GM12878 (cell line): ENCODE data around the gene AMH. TPM values are rescaled to one million over a fixed set of nuclear protein-coding genes. Genes with fewer than 3 reads are reported as not detected.
A peak's percentile ranks its signal among the peaks of the same experiment; 100 is the strongest.

Experiments used
- ATAC-seq: fragments of 200-7000 bp; cut with Tn5 transposase; 3 replicates; pipeline ENCODE4 v1.9.1; 2020; ENCODE audit warnings: mild to moderate bottlenecking, moderate library complexity
- BruUV-seq: library from RNA; stranded (reverse); fragments of 400-500 nt; replicated peaks from 2 replicates; lab custom pipeline; 2021; lab: Mats Ljungman, UMichigan
- CTCF ChIA-PET: fragments of 300-600 bp; sonication (Branson Sonifier 250); formaldehyde crosslinking; extraction: SDS; loops from one replicate; lab custom pipeline; 2021; ENCODE audit warnings: inconsistent platforms; lab: Yijun Ruan, JAX
- POLR2A ChIA-PET: fragments of 350-600 bp; formaldehyde crosslinking; extraction: SDS; loops from one replicate; lab custom pipeline; 2021; ENCODE audit warnings: inconsistent platforms; lab: Charles Lee
- RAD21 ChIA-PET: fragments of 300-600 bp; sonication (Branson Sonifier 250); formaldehyde crosslinking; loops from one replicate; lab custom pipeline; 2023; ENCODE audit warnings: antibody characterized with exemption; ENCODE audit not compliant: unreplicated experiment; lab: Charles Lee
- SMC1A ChIA-PET: fragments of 300-600 bp; sonication (Branson Sonifier 250); formaldehyde crosslinking; loops from one replicate; lab custom pipeline; 2023; ENCODE audit not compliant: unreplicated experiment, uncharacterized antibody; lab: Charles Lee
- DNase-seq: peaks from one replicate; pipeline ENCODE4 v3.0.0-alpha.2; 2011; ENCODE audit warnings: low read depth, low spot score
- FAIRE-seq: peaks from 3 replicates; lab custom pipeline; 2011; peaks lifted over from hg19 to GRCh38; lab: Jason Lieb, UNC
- H2AFZ ChIP-seq: 2 replicates; pipeline ENCODE4 v1.6.0; 2011; ENCODE audit warnings: low read depth, low read length, control low read depth; ENCODE audit not compliant: control insufficient read depth
- H3K27ac ChIP-seq: 2 replicates; pipeline ENCODE4 v1.5.1; 2011; ENCODE audit warnings: control low read depth; ENCODE audit not compliant: control insufficient read depth, insufficient read depth
- H3K27me3 ChIP-seq, 2 experiments: replicated peaks in 1 of 2; 2 replicates each; pipeline versions ENCODE4 v1.6.0 to v1.6.1; 2011; ENCODE audit warnings: low read length in 1 of 2; ENCODE audit not compliant: control insufficient read depth in 2 of 2, insufficient read depth in 2 of 2
- H3K36me3 ChIP-seq, 2 experiments: 2 replicates each; pipeline ENCODE4 v1.5.1; 2011; ENCODE audit warnings: low read length in 1 of 2; ENCODE audit not compliant: control insufficient read depth in 2 of 2, insufficient read depth in 2 of 2
- H3K4me1 ChIP-seq: 2 replicates; pipeline ENCODE4 v1.6.1; 2011; ENCODE audit warnings: mild to moderate bottlenecking, low read length, moderate library complexity, mixed read lengths; ENCODE audit not compliant: control insufficient read depth, insufficient read depth
- H3K4me2 ChIP-seq: 2 replicates; pipeline ENCODE4 v1.6.0; 2011; ENCODE audit warnings: control low read depth; ENCODE audit not compliant: control insufficient read depth, insufficient read depth
- H3K4me3 ChIP-seq: fragments of 200-600 bp; sonication (generic); 2 replicates; pipeline ENCODE4 v1.5.1; 2016
- H3K79me2 ChIP-seq: 2 replicates; pipeline ENCODE4 v1.6.0; 2011; ENCODE audit warnings: low read length; ENCODE audit not compliant: control insufficient read depth, insufficient read depth
- H3K9ac ChIP-seq: 2 replicates; pipeline ENCODE4 v1.8.0; 2011; ENCODE audit warnings: low read length, control low read depth, mixed read lengths; ENCODE audit not compliant: control insufficient read depth, insufficient read depth
- H3K9me3 ChIP-seq: replicated peaks from 3 replicates; pipeline ENCODE4 v1.5.1; 2011; ENCODE audit warnings: mild to moderate bottlenecking, low read length; ENCODE audit not compliant: control insufficient read depth, insufficient read depth
- H4K20me1 ChIP-seq: 2 replicates; pipeline ENCODE4 v1.6.0; 2011; ENCODE audit not compliant: control insufficient read depth, insufficient read depth
- CEBPB ChIP-seq, 2 experiments: fragments of 150-350 bp in 1 of 2; IDR thresholded peaks; 2 replicates each; pipeline ENCODE4 v1.6.1; 2012 to 2014; ENCODE audit warnings: low read depth in 2 of 2, low read length in 2 of 2, borderline replicate concordance in 1 of 2, inconsistent platforms in 1 of 2
- EED ChIP-seq: sonication (generic); IDR thresholded peaks from 2 replicates; pipeline ENCODE4 v1.6.1; 2016; ENCODE audit warnings: antibody characterized with exemption, low read depth
- ELK1 ChIP-seq: IDR thresholded peaks from 2 replicates; pipeline ENCODE4 v1.6.1; 2012; ENCODE audit warnings: low read depth, low read length, improper control_type of control experiment
- IKZF2 ChIP-seq, 2 experiments: fragments of 450-650 bp; IDR thresholded peaks; 2 replicates each; pipeline ENCODE4 v1.6.1; 2017; ENCODE audit warnings: mild to moderate bottlenecking in 2 of 2, moderate library complexity in 2 of 2
- KAT2A ChIP-seq: conservative IDR thresholded peaks from 2 replicates; pipeline ENCODE4 v1.6.1; 2011; ENCODE audit warnings: low read depth, low read length; ENCODE audit not compliant: control insufficient read depth
- MTA3 ChIP-seq: IDR thresholded peaks from 2 replicates; pipeline ENCODE4 v1.6.1; 2012; ENCODE audit warnings: low read length, inconsistent platforms, borderline replicate concordance
- NBN ChIP-seq: fragments of 450-650 bp; IDR thresholded peaks from 2 replicates; pipeline ENCODE4 v1.6.1; 2016
- POLR2A ChIP-seq: IDR thresholded peaks from 2 replicates; pipeline ENCODE4 v1.6.1; 2011; ENCODE audit warnings: low read depth, mild to moderate bottlenecking, low read length
- POLR2AphosphoS5 ChIP-seq: IDR thresholded peaks from 2 replicates; pipeline ENCODE4 v1.6.1; 2011; ENCODE audit warnings: mild to moderate bottlenecking, low read length, inconsistent platforms
- POU2F2 ChIP-seq: IDR thresholded peaks from 3 replicates; pipeline ENCODE4 v1.6.1; 2011; ENCODE audit warnings: low read depth, mild to moderate bottlenecking, low read length, borderline replicate concordance
- RAD21 ChIP-seq: IDR thresholded peaks from 2 replicates; pipeline ENCODE4 v1.6.1; 2011; ENCODE audit warnings: mild to moderate bottlenecking, low read depth, low read length, moderate library complexity; ENCODE audit not compliant: insufficient read depth
- SMC3 ChIP-seq: IDR thresholded peaks from 2 replicates; pipeline ENCODE4 v1.6.1; 2011; ENCODE audit warnings: low read length, improper control_type of control experiment, borderline replicate concordance
- ZSCAN29 ChIP-seq: fragments of 450-650 bp; IDR thresholded peaks from 2 replicates; pipeline ENCODE4 v1.6.1; 2017; ENCODE audit warnings: mild to moderate bottlenecking, moderate library complexity
- WGBS: methylation state at CpG from one replicate; pipeline ENCODE4 v1.1.6; 2016; ENCODE audit warnings: low lambda C conversion rate; ENCODE audit not compliant: insufficient replicate concordance, insufficient coverage; ENCODE audit errors: missing lambda C conversion rate; 5-methylcytosine and 5-hydroxymethylcytosine counted together
- in situ Hi-C: fragments of 300-500 bp; cut with MboI; formaldehyde crosslinking; loops from 9 replicates; pipeline ENCODE4 v1.14.3; 2018; ENCODE audit warnings: mixed read lengths
- intact Hi-C: fragments of 100-400 bp; cut with micrococcal nuclease; formaldehyde crosslinking; loops from one replicate; pipeline ENCODE4 v1.14.2; 2022; ENCODE audit not compliant: unreplicated experiment
- polyA plus RNA-seq, 11 experiments: library from polyadenylated mRNA; depleted of rRNA in 4 of 11; unstranded in 6 of 11; stranded (reverse) in 5 of 11; fragments of >200 nt; fragmentation: Nextera tagmentation in 4 of 11; fragmentation: Illumina TruSeq in 1 of 11; extraction: Ambion mirVana in 4 of 11; extraction: Trizol in 1 of 11; gene quantifications; 1 replicate in 1 of 11; 2 replicates in 10 of 11; pipeline versions ENCODE4 v1.2.1 to v1.2.3, GENCODE V29; 2011 to 2016; ENCODE audit warnings: inconsistent platforms in 2 of 11, missing spikeins in 2 of 11, low read depth in 1 of 11
- total RNA-seq, 4 experiments: library from RNA; depleted of rRNA in 3 of 4; stranded (reverse); fragments of >200 nt in 3 of 4; fragmentation: Illumina TruSeq in 1 of 4; extraction: Trizol in 1 of 4; gene quantifications; 2 replicates each; pipeline versions ENCODE4 v1.2.1 to v1.2.3, GENCODE V29; 2013 to 2021
- TF ChIP-seq, protein P1 (sequence below): IDR thresholded peaks from 2 replicates; pipeline ENCODE4 v1.6.1; 2011; ENCODE audit warnings: borderline replicate concordance, low read depth, mild to moderate bottlenecking, moderate library complexity, low read length; ENCODE audit not compliant: insufficient read depth, poor library complexity, severe bottlenecking
- TF ChIP-seq, protein P2 (sequence below): fragments of 450-650 bp; IDR thresholded peaks from 2 replicates; pipeline ENCODE4 v1.6.1; 2017; ENCODE audit warnings: mild to moderate bottlenecking
- TF ChIP-seq, protein P3 (sequence below), 3 experiments: IDR thresholded peaks in 2 of 3; conservative IDR thresholded peaks in 1 of 3; 2 replicates each; pipeline ENCODE4 v1.5.1; 2011; ENCODE audit warnings: low read depth in 3 of 3, low read length in 3 of 3, mild to moderate bottlenecking in 3 of 3, control low read depth in 2 of 3, moderate library complexity in 2 of 3, inconsistent platforms in 1 of 3, mixed read lengths in 1 of 3; ENCODE audit not compliant: control insufficient read depth in 2 of 3, insufficient read depth in 1 of 3; ENCODE audit errors: extremely low read depth in 1 of 3

Gene AMH
- total and polyA plus RNA-seq, 10 of the 15 experiments (the other 5 are each of a cell fraction or from before 2014, with no cell fraction given), result 0.17 to 3.5 (median 0.81) TPM; not detected in 4

GRCh38 chr19:2274931-2275535 is 25.9 kb downstream of the AMH start:
- RAD21 ChIA-PET, result interaction anchor here (1.1 to 4.5 kb wide), 5 partner anchors 14 to 117 kb away, joined by 3 to 44 read pairs (median 4); no protein-coding TSS in a partner anchor
- H3K4me1 ChIP-seq, result peaks cover 7% of the 10 kb centered on the region
- intact Hi-C loops (loop anchor here (1.0 to 10.0 kb wide), 4 partner anchors 41 to 510 kb away; partner anchors contain the start of genes SGTA and THOP1), in situ Hi-C loops (loop anchor here (5.0 to 10.0 kb wide), 3 partner anchors 38 to 340 kb away; partner anchors contain the start of genes PLEKHJ1 and SF3A2)
- FAIRE-seq (peak; percentile 56), DNase-seq (no peak), ATAC-seq (no peak)
- H3K9ac ChIP-seq, result no peak overlapping the region
- SMC1A ChIA-PET, result interaction anchor here (0.9 to 5.1 kb wide), 6 partner anchors 13 to 117 kb away, joined by 3 to 30 read pairs (median 4); no protein-coding TSS in a partner anchor
- H3K79me2 ChIP-seq, result peaks cover 46% of the 10 kb centered on the region
- no peaks in the 10 kb centered on the region for H3K27me3 ChIP-seq
- no peak overlapping the region for H3K4me2 ChIP-seq
- H3K27ac ChIP-seq, result no peak overlapping the region
- POLR2A ChIA-PET, result interaction anchor here (0.6 to 1.6 kb wide), 3 partner anchors 37 to 273 kb away, joined by 3 to 4 read pairs (median 3); no protein-coding TSS in a partner anchor
- no peaks in the 10 kb centered on the region for H3K9me3 ChIP-seq
- H4K20me1 ChIP-seq, result peaks cover 13% of the 10 kb centered on the region
- H3K36me3 ChIP-seq, result peaks cover 4 to 19% of the 10 kb centered on the region in 2 experiments
- H3K4me3 ChIP-seq, result no peak overlapping the region
- WGBS, result 67% methylated on average over 8 of the region's 16 CpGs
- no peak overlapping the region for H2AFZ ChIP-seq
- no TSS peak for BruUV-seq
- TF ChIP-seq KAT2A (no peak), CEBPB (IDR thresholded peaks at IDR 0.05; ENCODE audit: borderline replicate concordance in 1 of 2, low read depth in 2 of 2, low read length in 2 of 2) (no peak), POU2F2 (peak; percentile 28; the same call in 1 of the 3 replicates), POLR2A (peak; percentile 36), IKZF2 (IDR thresholded peaks at IDR 0.05) (peak in 1 of 2 experiments; percentile 37; a peak in 1 of 4 replicates), NBN (0 out of 2 replicates have a peak, but pooled peaks have one; percentile 53), RAD21 (peak; percentile 70), ELK1 (no peak), POLR2AphosphoS5 (peak; percentile 76; the same call in 1 of the 2 replicates), EED (no peak), ZSCAN29 (no peak), SMC3 (peak; percentile 82), MTA3 (0 out of 2 replicates have a peak, but pooled peaks have one; percentile 45)
- TF ChIP-seq, protein P1, sequence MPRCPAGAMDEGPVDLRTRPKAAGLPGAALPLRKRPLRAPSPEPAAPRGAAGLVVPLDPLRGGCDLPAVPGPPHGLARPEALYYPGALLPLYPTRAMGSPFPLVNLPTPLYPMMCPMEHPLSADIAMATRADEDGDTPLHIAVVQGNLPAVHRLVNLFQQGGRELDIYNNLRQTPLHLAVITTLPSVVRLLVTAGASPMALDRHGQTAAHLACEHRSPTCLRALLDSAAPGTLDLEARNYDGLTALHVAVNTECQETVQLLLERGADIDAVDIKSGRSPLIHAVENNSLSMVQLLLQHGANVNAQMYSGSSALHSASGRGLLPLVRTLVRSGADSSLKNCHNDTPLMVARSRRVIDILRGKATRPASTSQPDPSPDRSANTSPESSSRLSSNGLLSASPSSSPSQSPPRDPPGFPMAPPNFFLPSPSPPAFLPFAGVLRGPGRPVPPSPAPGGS, result no peak
- TF ChIP-seq, protein P2, sequence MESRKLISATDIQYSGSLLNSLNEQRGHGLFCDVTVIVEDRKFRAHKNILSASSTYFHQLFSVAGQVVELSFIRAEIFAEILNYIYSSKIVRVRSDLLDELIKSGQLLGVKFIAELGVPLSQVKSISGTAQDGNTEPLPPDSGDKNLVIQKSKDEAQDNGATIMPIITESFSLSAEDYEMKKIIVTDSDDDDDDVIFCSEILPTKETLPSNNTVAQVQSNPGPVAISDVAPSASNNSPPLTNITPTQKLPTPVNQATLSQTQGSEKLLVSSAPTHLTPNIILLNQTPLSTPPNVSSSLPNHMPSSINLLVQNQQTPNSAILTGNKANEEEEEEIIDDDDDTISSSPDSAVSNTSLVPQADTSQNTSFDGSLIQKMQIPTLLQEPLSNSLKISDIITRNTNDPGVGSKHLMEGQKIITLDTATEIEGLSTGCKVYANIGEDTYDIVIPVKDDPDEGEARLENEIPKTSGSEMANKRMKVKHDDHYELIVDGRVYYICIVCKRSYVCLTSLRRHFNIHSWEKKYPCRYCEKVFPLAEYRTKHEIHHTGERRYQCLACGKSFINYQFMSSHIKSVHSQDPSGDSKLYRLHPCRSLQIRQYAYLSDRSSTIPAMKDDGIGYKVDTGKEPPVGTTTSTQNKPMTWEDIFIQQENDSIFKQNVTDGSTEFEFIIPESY, result peak; percentile 89
- TF ChIP-seq, protein P3, sequence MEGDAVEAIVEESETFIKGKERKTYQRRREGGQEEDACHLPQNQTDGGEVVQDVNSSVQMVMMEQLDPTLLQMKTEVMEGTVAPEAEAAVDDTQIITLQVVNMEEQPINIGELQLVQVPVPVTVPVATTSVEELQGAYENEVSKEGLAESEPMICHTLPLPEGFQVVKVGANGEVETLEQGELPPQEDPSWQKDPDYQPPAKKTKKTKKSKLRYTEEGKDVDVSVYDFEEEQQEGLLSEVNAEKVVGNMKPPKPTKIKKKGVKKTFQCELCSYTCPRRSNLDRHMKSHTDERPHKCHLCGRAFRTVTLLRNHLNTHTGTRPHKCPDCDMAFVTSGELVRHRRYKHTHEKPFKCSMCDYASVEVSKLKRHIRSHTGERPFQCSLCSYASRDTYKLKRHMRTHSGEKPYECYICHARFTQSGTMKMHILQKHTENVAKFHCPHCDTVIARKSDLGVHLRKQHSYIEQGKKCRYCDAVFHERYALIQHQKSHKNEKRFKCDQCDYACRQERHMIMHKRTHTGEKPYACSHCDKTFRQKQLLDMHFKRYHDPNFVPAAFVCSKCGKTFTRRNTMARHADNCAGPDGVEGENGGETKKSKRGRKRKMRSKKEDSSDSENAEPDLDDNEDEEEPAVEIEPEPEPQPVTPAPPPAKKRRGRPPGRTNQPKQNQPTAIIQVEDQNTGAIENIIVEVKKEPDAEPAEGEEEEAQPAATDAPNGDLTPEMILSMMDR (IDR thresholded peaks at IDR 0.05 in 2 of 3, conservative IDR thresholded peaks at IDR 0.05 in 1 of 3; ENCODE audit: control insufficient read depth in 2 of 3, extremely low read depth in 1 of 3, insufficient read depth in 1 of 3, low read depth in 3 of 3, low read length in 3 of 3), result peak; percentile 43 to 67 (median 57); a peak in 5 of 6 replicates
- CTCF ChIA-PET, result interaction anchor here (1.0 to 6.4 kb wide), 11 partner anchors 9 to 153 kb away, joined by 3 to 46 read pairs (median 8); partner anchors contain the start of gene TIMM13
